Ishikawa (cell line): ENCODE measurements around the gene UAP1L1.

Source experiments
- EP300 ChIP-seq: IDR thresholded peaks from 2 replicates; pipeline ENCODE4 v1.6.1; 2012; ENCODE audit warnings: borderline replicate concordance
- FOXM1 ChIP-seq: IDR thresholded peaks from 2 replicates; pipeline ENCODE4 v1.6.1; 2012; ENCODE audit warnings: low read depth, borderline replicate concordance
- NFIC ChIP-seq: IDR thresholded peaks from 2 replicates; pipeline ENCODE4 v1.6.1; 2012
- REST ChIP-seq: IDR thresholded peaks from 2 replicates; pipeline ENCODE4 v1.6.1; 2012; ENCODE audit warnings: low read depth, mild to moderate bottlenecking
- TAF1 ChIP-seq: IDR thresholded peaks from 2 replicates; pipeline ENCODE4 v1.6.1; 2012; ENCODE audit warnings: low read depth, mild to moderate bottlenecking
- TCF12 ChIP-seq: IDR thresholded peaks from 2 replicates; pipeline ENCODE4 v1.6.1; 2012; ENCODE audit warnings: low read depth
- YY1 ChIP-seq: IDR thresholded peaks from 2 replicates; pipeline ENCODE4 v1.6.1; 2012; ENCODE audit warnings: low read depth
- TF ChIP-seq, protein P1 (sequence below): IDR thresholded peaks from 2 replicates; pipeline ENCODE4 v1.6.1; 2012
- TF ChIP-seq, protein P2 (sequence below): IDR thresholded peaks from 2 replicates; pipeline ENCODE4 v1.6.1; 2012

GRCh38 chr9:137077758-137078693 lies 709 bp downstream of the UAP1L1 start:
- TF ChIP-seq, protein P1, sequence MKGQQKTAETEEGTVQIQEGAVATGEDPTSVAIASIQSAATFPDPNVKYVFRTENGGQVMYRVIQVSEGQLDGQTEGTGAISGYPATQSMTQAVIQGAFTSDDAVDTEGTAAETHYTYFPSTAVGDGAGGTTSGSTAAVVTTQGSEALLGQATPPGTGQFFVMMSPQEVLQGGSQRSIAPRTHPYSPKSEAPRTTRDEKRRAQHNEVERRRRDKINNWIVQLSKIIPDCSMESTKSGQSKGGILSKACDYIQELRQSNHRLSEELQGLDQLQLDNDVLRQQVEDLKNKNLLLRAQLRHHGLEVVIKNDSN = no peak
- TF ChIP-seq TAF1 = no peak
- no peak for TF ChIP-seq YY1
- TF ChIP-seq REST = no peak
- TF ChIP-seq NFIC = no peak
- TF ChIP-seq FOXM1 = no peak
- no peak; the same call in 1 of the 2 replicates for TF ChIP-seq TCF12
- TF ChIP-seq, protein P2, sequence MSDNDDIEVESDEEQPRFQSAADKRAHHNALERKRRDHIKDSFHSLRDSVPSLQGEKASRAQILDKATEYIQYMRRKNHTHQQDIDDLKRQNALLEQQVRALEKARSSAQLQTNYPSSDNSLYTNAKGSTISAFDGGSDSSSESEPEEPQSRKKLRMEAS = no peak
- TF ChIP-seq EP300 = no peak
